Panc1 (cell line): ENCODE measurements around the gene SLC8B1.

Source experiments
- CTCF ChIP-seq: fragments of 450-650 bp; IDR thresholded peaks from 2 replicates; pipeline ENCODE4 v1.5.1; 2017; ENCODE audit warnings: mild to moderate bottlenecking
- POLR2AphosphoS5 ChIP-seq: IDR thresholded peaks from 2 replicates; pipeline ENCODE4 v1.6.1; 2012; ENCODE audit warnings: mild to moderate bottlenecking, low read depth, low read length, moderate library complexity
- REST ChIP-seq, 2 experiments: IDR thresholded peaks; 2 replicates each; pipeline ENCODE4 v1.6.1; 2011 to 2012; ENCODE audit warnings: low read depth in 2 of 2, control low read depth in 1 of 2, low read length in 1 of 2, mild to moderate bottlenecking in 1 of 2, moderate library complexity in 1 of 2; ENCODE audit not compliant: insufficient read depth in 1 of 2
- SIN3A ChIP-seq: IDR thresholded peaks from 2 replicates; pipeline ENCODE4 v1.6.1; 2012; ENCODE audit warnings: low read depth, mild to moderate bottlenecking, low read length, moderate library complexity, borderline replicate concordance; ENCODE audit not compliant: insufficient read depth
- TCF7L2 ChIP-seq: IDR thresholded peaks from 2 replicates; pipeline ENCODE4 v1.6.1; 2011; ENCODE audit warnings: mild to moderate bottlenecking, low read depth, low read length, inconsistent platforms

DNA sequence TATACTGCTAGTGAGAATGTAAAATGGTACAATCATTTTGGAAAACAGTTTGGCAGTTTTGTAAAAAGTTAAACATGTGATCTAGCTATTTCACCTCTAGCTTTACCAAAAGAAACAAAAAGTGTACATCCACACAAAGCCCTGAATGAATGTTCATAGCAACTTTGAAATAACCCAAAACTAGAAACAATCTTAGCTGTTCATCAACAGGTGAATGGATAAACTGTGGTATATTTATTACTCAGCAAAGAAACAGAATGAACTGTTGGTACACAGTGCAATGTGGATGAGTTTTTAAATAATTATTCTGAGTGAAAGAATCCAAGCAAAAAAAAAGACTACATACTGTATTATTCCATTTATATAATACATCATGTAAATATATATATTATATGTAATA, 77.3 kb downstream of the SLC8B1 start:
- TF ChIP-seq CTCF: no peak
- TF ChIP-seq POLR2AphosphoS5: no peak
- TF ChIP-seq REST (IDR thresholded peaks at IDR 0.05; ENCODE audit: insufficient read depth in 1 of 2, low read depth in 2 of 2, low read length in 1 of 2): no peak
- no peak for TF ChIP-seq SIN3A
- no peak for TF ChIP-seq TCF7L2
